ENCODE results near the gene ESR2. TPM values are rescaled to one million over a fixed set of nuclear protein-coding genes. Genes with fewer than 3 reads are reported as not detected.

Gene ESR2
- total and polyA plus RNA-seq, 4 donors = 0.01 to 0.28 (median 0.09) TPM

DNA sequence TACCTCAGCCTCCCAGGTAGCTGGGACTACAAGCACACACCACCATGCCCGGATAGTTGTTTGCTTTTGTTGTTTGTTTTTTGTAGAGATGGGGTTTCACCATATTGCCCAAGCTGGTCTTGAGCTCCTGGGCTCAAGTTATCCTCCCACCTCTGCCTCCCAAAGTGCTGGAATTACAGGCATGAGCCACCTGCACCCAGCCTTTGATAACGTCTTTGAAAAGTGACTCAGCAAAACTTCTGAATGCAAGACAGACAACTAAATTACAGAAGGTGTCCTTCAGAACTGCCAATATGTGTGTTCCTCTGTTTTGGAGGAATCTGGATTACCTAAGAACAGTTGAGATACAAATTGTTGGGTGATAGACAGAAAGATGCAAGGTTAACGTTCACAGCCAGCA, 99.8 kb downstream of the ESR2 start (continued):
- TF ChIP-seq, protein P1, sequence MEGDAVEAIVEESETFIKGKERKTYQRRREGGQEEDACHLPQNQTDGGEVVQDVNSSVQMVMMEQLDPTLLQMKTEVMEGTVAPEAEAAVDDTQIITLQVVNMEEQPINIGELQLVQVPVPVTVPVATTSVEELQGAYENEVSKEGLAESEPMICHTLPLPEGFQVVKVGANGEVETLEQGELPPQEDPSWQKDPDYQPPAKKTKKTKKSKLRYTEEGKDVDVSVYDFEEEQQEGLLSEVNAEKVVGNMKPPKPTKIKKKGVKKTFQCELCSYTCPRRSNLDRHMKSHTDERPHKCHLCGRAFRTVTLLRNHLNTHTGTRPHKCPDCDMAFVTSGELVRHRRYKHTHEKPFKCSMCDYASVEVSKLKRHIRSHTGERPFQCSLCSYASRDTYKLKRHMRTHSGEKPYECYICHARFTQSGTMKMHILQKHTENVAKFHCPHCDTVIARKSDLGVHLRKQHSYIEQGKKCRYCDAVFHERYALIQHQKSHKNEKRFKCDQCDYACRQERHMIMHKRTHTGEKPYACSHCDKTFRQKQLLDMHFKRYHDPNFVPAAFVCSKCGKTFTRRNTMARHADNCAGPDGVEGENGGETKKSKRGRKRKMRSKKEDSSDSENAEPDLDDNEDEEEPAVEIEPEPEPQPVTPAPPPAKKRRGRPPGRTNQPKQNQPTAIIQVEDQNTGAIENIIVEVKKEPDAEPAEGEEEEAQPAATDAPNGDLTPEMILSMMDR (IDR thresholded peaks at IDR 0.05; ENCODE audit: low read depth, low read length, missing input control) = no peak
- TF ChIP-seq HNF4G (IDR thresholded peaks at IDR 0.05) (no peak), JUND (IDR thresholded peaks at IDR 0.05) (no peak), RXRA (IDR thresholded peaks at IDR 0.05) (no peak), ATF3 (IDR thresholded peaks at IDR 0.05) (no peak), SP1 (IDR thresholded peaks at IDR 0.05) (no peak), NR2F2 (IDR thresholded peaks at IDR 0.05) (no peak), RAD21 (IDR thresholded peaks at IDR 0.05) (no peak), GABPA (IDR thresholded peaks at IDR 0.05 in 1 of 2, conservative IDR thresholded peaks at IDR 0.05 in 1 of 2) (no peak)

DNA sequence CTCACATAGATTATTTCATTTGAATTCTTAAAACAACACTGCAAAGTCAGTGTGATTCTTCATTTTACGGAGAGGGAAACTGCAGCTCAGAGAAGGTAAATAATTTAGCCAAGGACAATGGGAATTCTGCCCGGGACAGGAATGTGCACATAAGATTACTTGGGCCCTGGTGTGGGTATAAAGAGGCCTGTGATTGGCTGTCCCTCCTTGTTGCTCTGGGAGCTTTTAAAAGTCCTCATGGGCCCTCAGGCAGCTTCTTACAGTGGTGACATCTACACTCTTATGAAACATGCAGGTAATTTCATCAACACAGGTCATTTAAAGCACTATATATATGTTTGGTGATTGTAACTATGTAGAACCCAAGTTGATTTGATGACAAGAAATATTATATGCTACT, 100.3 kb downstream of the ESR2 start:
- Histone ChIP-seq H3K9me3 (ENCODE audit: control insufficient read depth in 4 of 4, low read length in 3 of 4) (no peaks in the 10 kb centered on the region), H3K4me1 (ENCODE audit: control insufficient read depth in 4 of 4, insufficient read depth in 4 of 4, low read length in 3 of 4) (peaks cover 0 to 3% (median 0%) of the 10 kb centered on the region in 4 donors), H3K27ac (ENCODE audit: low read depth in 1 of 2, low read length in 2 of 2) (no peak overlapping the region), H3K27me3 (ENCODE audit: control insufficient read depth in 4 of 4, insufficient read depth in 4 of 4, low read length in 3 of 4) (no peaks in the 10 kb centered on the region), H3K36me3 (ENCODE audit: control insufficient read depth in 4 of 4, insufficient read depth in 3 of 4, low read depth in 1 of 4, low read length in 3 of 4) (peaks cover 5 to 35% (median 31%) of the 10 kb centered on the region in 4 donors), H3K4me3 (ENCODE audit: low read depth in 1 of 3, low read length in 3 of 3) (no peak overlapping the region), H3K9ac (ENCODE audit: low read depth in 1 of 2, low read length in 2 of 2) (no peak overlapping the region)
- no peak for DNase-seq (ENCODE audit: low spot score)
- TF ChIP-seq TAF1 (conservative IDR thresholded peaks at IDR 0.05) = no peak
- no peak for TF ChIP-seq JUND (IDR thresholded peaks at IDR 0.05)
- no peak for TF ChIP-seq HNF4G (IDR thresholded peaks at IDR 0.05)
- TF ChIP-seq REST (IDR thresholded peaks at IDR 0.05) = no peak
- TF ChIP-seq ATF3 (IDR thresholded peaks at IDR 0.05) = no peak
- no peak for TF ChIP-seq HNF4A (conservative IDR thresholded peaks at IDR 0.05)
- TF ChIP-seq EGR1 (IDR thresholded peaks at IDR 0.05; ENCODE audit: low read depth in 2 of 2) = no peak
- no peak for TF ChIP-seq NR2F2 (IDR thresholded peaks at IDR 0.05)
- TF ChIP-seq, protein P2, sequence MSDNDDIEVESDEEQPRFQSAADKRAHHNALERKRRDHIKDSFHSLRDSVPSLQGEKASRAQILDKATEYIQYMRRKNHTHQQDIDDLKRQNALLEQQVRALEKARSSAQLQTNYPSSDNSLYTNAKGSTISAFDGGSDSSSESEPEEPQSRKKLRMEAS (IDR thresholded peaks at IDR 0.05) = no peak
- TF ChIP-seq, protein P1 (IDR thresholded peaks at IDR 0.05; ENCODE audit: low read depth, low read length, missing input control) = no peak
- TF ChIP-seq YY1 (IDR thresholded peaks at IDR 0.05) = no peak
- TF ChIP-seq, protein P3, sequence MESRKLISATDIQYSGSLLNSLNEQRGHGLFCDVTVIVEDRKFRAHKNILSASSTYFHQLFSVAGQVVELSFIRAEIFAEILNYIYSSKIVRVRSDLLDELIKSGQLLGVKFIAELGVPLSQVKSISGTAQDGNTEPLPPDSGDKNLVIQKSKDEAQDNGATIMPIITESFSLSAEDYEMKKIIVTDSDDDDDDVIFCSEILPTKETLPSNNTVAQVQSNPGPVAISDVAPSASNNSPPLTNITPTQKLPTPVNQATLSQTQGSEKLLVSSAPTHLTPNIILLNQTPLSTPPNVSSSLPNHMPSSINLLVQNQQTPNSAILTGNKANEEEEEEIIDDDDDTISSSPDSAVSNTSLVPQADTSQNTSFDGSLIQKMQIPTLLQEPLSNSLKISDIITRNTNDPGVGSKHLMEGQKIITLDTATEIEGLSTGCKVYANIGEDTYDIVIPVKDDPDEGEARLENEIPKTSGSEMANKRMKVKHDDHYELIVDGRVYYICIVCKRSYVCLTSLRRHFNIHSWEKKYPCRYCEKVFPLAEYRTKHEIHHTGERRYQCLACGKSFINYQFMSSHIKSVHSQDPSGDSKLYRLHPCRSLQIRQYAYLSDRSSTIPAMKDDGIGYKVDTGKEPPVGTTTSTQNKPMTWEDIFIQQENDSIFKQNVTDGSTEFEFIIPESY (IDR thresholded peaks at IDR 0.05) = no peak
- no peak for TF ChIP-seq FOXA2 (IDR thresholded peaks at IDR 0.05)
- no peak for TF ChIP-seq RAD21 (IDR thresholded peaks at IDR 0.05)
- no peak for TF ChIP-seq RXRA (IDR thresholded peaks at IDR 0.05)
- TF ChIP-seq FOXA1 (IDR thresholded peaks at IDR 0.05) = no peak
- TF ChIP-seq SP1 (IDR thresholded peaks at IDR 0.05) = no peak
- TF ChIP-seq GABPA (IDR thresholded peaks at IDR 0.05 in 1 of 2, conservative IDR thresholded peaks at IDR 0.05 in 1 of 2) = no peak
- 89% methylated on average over 2 of the region's 2 CpGs for WGBS

All from liver (tissue), 9 donors.